ENCODE results near the gene C1QTNF4. TPM values are rescaled to one million over a fixed set of nuclear protein-coding genes. Genes with fewer than 3 reads are reported as not detected.
"Not testable (repeated sequence)": the region's sequence is repeated elsewhere in the genome, so short reads cannot be mapped to it uniquely, and the experiment has no call there.

The C1QTNF4 gene
- total RNA-seq, 2 experiments from 2014 or later: 3.6 TPM; not detected in 1

GRCh38 chr11:47560426-47560825, 33.8 kb downstream of the C1QTNF4 start:
- Histone ChIP-seq H3K4me3 (ENCODE audit: low read depth, low read length, poor library complexity, severe bottlenecking) (no peak overlapping the region), H3K79me2 (ENCODE audit: insufficient read depth, low read depth, low read length) (no peaks in the 10 kb centered on the region), H3K9me2 (ENCODE audit: insufficient read depth, low read length) (no peaks in the 10 kb centered on the region), H3K9me3 (ENCODE audit: low read length) (no peaks in the 10 kb centered on the region), H3K4me2 (ENCODE audit: low read length) (no peak overlapping the region), H3K36me3 (ENCODE audit: insufficient read depth, low read length) (no peaks in the 10 kb centered on the region), H2AFZ (ENCODE audit: low read length) (no peak overlapping the region), H3K4me1 (ENCODE audit: insufficient read depth, low read length, poor library complexity, severe bottlenecking) (peaks cover 7% of the 10 kb centered on the region), H4K20me1 (ENCODE audit: insufficient read depth, low read length) (no peaks in the 10 kb centered on the region), H3K27ac (ENCODE audit: low read depth, low read length, poor library complexity, severe bottlenecking) (no peak overlapping the region)
- ChIA-PET POLR2A (interaction anchor here (0.6 kb wide), 1 partner anchor 502 kb away, joined by 4 read pairs; no protein-coding TSS in a partner anchor), CTCF (ENCODE audit: unreplicated experiment) (no interaction called here)
- TF ChIP-seq CTCF (conservative IDR thresholded peaks at IDR 0.05; ENCODE audit: low read length) (no peak), EZH2phosphoT487 (IDR thresholded peaks at IDR 0.05; ENCODE audit: borderline replicate concordance, low read depth, low read length) (no peak)
- intact Hi-C loops (cut with micrococcal nuclease; ENCODE audit: unreplicated experiment): no loop called here
- BruUV-seq (replicated peaks): TSS peak; percentile 40
- DNase-seq (ENCODE audit: low spot score): no peak

DNA sequence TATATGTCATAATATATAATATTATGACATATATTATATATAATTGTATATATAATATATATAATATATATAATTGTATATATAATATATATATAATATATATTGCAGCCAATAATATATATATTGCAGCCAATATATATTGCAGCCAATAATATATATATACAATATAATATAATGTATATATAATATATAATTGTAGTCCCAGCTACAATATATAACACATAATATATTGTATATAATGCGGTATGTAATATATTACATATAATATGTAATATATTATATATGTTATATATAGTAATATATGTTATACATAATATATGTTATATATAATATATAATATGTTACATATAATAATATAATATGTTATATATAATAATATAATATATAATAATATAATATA, 35.5 kb downstream of the C1QTNF4 start:
- no peaks in the 10 kb centered on the region for H4K20me1 ChIP-seq (ENCODE audit: insufficient read depth, low read length)
- no peak overlapping the region for H3K27ac ChIP-seq (ENCODE audit: low read depth, low read length, poor library complexity, severe bottlenecking)
- BruUV-seq (replicated peaks): no TSS peak
- no peak overlapping the region for H3K4me3 ChIP-seq (ENCODE audit: low read depth, low read length, poor library complexity, severe bottlenecking)
- POLR2A ChIA-PET: interaction anchor here (0.5 to 0.9 kb wide), 3 partner anchors 8 to 26 kb away, joined by 3 read pairs; no protein-coding TSS in a partner anchor
- H3K4me2 ChIP-seq (ENCODE audit: low read length): no peak overlapping the region
- no peak overlapping the region for H2AFZ ChIP-seq (ENCODE audit: low read length)
- no peaks in the 10 kb centered on the region for H3K9me2 ChIP-seq (ENCODE audit: insufficient read depth, low read length)
- CTCF ChIA-PET (ENCODE audit: unreplicated experiment): no interaction called here
- intact Hi-C loops (cut with micrococcal nuclease; ENCODE audit: unreplicated experiment): no loop called here
- no peak for TF ChIP-seq EZH2phosphoT487 (IDR thresholded peaks at IDR 0.05; ENCODE audit: borderline replicate concordance, low read depth, low read length)
- no peak for TF ChIP-seq CTCF (conservative IDR thresholded peaks at IDR 0.05; ENCODE audit: low read length)
- no peak for DNase-seq (ENCODE audit: low spot score)
- peaks cover 5% of the 10 kb centered on the region for H3K4me1 ChIP-seq (ENCODE audit: insufficient read depth, low read length, poor library complexity, severe bottlenecking)
- H3K9me3 ChIP-seq (ENCODE audit: low read length): no peaks in the 10 kb centered on the region
- no peaks in the 10 kb centered on the region for H3K36me3 ChIP-seq (ENCODE audit: insufficient read depth, low read length)
- H3K79me2 ChIP-seq (ENCODE audit: insufficient read depth, low read depth, low read length): no peaks in the 10 kb centered on the region

DNA sequence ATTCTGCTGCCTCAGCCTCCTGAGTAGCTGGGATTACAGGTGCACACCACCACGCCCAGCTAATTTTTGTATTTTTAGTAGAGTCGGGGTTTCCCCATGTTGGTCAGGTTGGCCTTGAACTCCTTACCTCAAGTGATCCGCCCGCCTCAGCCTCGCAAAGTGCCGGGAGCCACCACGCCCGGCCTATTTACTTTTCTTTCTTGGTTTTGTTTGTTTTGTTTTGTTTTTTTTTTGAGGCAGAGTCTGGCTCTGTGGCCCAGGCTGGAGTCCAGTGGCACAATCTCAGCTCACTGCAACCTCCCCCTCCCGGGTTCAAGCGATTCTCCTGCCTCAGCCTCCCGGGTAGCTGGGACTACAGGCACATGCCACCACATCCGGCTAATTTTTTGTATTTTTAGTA, 37.2 kb downstream of the C1QTNF4 start:
- H3K27ac ChIP-seq (ENCODE audit: low read depth, low read length, poor library complexity, severe bottlenecking); H3K9me3 ChIP-seq (ENCODE audit: low read length); intact Hi-C loops (cut with micrococcal nuclease; ENCODE audit: unreplicated experiment); H4K20me1 ChIP-seq (ENCODE audit: insufficient read depth, low read length); H3K79me2 ChIP-seq (ENCODE audit: insufficient read depth, low read depth, low read length); CTCF ChIA-PET (ENCODE audit: unreplicated experiment); H3K4me2 ChIP-seq (ENCODE audit: low read length); BruUV-seq (replicated peaks); DNase-seq (ENCODE audit: low spot score); H2AFZ ChIP-seq (ENCODE audit: low read length); H3K4me1 ChIP-seq (ENCODE audit: insufficient read depth, low read length, poor library complexity, severe bottlenecking); H3K4me3 ChIP-seq (ENCODE audit: low read depth, low read length, poor library complexity, severe bottlenecking); H3K9me2 ChIP-seq (ENCODE audit: insufficient read depth, low read length); H3K36me3 ChIP-seq (ENCODE audit: insufficient read depth, low read length): not testable (repeated sequence)
- POLR2A ChIA-PET: interaction anchor here (0.7 to 1.2 kb wide), 2 partner anchors 8 to 22 kb away, joined by 3 to 4 read pairs; partner anchors contain the start of genes KBTBD4 and NDUFS3

Measured in OCI-LY7 (cell line).